Neutrophil (primary cell): ENCODE data around the gene SP7.

Experiments used
- H3K27ac ChIP-seq: fragments of 200-600 bp; sonication (generic); 2 replicates; pipeline ENCODE4 v1.5.1; 2016; ENCODE audit warnings: mild to moderate bottlenecking, moderate library complexity
- H3K27me3 ChIP-seq: fragments of 200-600 bp; sonication (generic); 2 replicates; pipeline ENCODE4 v1.6.0; 2016; ENCODE audit warnings: mild to moderate bottlenecking
- H3K36me3 ChIP-seq: fragments of 200-600 bp; sonication (generic); 2 replicates; pipeline ENCODE4 v1.5.1; 2017
- H3K4me1 ChIP-seq, 2 experiments: fragments of 200-600 bp in 1 of 2; sonication (generic) in 1 of 2; 1 replicate in 1 of 2; 2 replicates in 1 of 2; pipeline versions ENCODE4 v1.5.1 to v1.6.1; 2013 to 2016; ENCODE audit warnings: low read depth in 1 of 2, low read length in 1 of 2, mild to moderate bottlenecking in 1 of 2, moderate library complexity in 1 of 2; ENCODE audit not compliant: control insufficient read depth in 1 of 2, insufficient read depth in 1 of 2
- H3K4me3 ChIP-seq, 2 experiments: fragments of 200-600 bp in 1 of 2; sonication (generic) in 1 of 2; 1 replicate in 1 of 2; 2 replicates in 1 of 2; pipeline ENCODE4 v1.5.1; 2013 to 2016; ENCODE audit warnings: low read depth in 1 of 2, low read length in 1 of 2, mild to moderate bottlenecking in 1 of 2, moderate library complexity in 1 of 2
- H3K9me3 ChIP-seq: fragments of 200-600 bp; sonication (generic); 2 replicates; pipeline ENCODE4 v1.5.1; 2016
- TF ChIP-seq, protein P1 (sequence below): fragments of 200-600 bp; sonication (generic); IDR thresholded peaks from 2 replicates; pipeline ENCODE4 v1.5.1; 2016; ENCODE audit warnings: antibody characterized with exemption

Gene SP7

GRCh38 chr12:53277981-53278380 lies 58.2 kb downstream of the SP7 start:
- Histone ChIP-seq H3K9me3 (no peaks in the 10 kb centered on the region), H3K27me3 (no peaks in the 10 kb centered on the region), H3K27ac (no peak overlapping the region), H3K4me3 (no peak overlapping the region), H3K4me1 (peaks cover 8 to 10% of the 10 kb centered on the region in 2 experiments), H3K36me3 (peaks cover 35% of the 10 kb centered on the region)
- TF ChIP-seq, protein P1, sequence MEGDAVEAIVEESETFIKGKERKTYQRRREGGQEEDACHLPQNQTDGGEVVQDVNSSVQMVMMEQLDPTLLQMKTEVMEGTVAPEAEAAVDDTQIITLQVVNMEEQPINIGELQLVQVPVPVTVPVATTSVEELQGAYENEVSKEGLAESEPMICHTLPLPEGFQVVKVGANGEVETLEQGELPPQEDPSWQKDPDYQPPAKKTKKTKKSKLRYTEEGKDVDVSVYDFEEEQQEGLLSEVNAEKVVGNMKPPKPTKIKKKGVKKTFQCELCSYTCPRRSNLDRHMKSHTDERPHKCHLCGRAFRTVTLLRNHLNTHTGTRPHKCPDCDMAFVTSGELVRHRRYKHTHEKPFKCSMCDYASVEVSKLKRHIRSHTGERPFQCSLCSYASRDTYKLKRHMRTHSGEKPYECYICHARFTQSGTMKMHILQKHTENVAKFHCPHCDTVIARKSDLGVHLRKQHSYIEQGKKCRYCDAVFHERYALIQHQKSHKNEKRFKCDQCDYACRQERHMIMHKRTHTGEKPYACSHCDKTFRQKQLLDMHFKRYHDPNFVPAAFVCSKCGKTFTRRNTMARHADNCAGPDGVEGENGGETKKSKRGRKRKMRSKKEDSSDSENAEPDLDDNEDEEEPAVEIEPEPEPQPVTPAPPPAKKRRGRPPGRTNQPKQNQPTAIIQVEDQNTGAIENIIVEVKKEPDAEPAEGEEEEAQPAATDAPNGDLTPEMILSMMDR: no peak
